GM19240 (cell line): ENCODE measurements around the gene FAM168A.

Experiments used
- DNase-seq: peaks from one replicate; pipeline ENCODE4 v3.0.0; 2011; ENCODE audit warnings: low spot score; ENCODE audit not compliant: insufficient read length

Gene FAM168A

DNA sequence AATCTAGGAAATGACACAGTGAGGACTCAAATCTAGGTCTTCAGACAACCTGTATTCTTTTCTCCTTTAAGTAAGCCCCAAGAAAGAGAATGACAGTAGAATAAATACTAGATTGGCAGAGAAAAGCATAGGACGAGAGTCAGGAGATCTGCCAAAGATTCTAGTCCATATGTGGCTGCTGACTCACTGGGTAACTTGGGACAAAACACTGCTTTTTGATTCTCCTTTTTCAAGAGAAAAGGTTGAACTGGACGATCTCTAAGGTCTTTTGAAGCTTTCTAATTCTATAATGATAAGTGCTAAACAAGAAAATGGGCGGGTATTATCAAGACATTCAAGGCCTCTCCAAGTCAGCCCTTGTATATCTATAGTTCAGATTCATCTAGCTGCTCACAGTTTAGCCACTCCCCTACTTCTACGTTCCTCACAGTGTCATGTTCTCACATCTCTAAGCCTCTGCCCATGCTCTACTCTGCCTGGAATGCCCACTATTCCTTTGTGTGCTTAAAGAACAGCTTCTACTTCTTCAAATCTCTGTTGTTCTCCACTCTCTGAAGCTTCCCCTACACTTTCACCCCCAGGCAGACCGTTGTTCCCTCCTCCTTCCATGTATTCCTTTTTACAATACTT is 168.7 kb downstream of the FAM168A start:
- DNase-seq, result no peak

- no peak for DNase-seq
Observed at GRCh38 chr11:73428699-73429098, 169.2 kb downstream of the FAM168A start.

- DNase-seq, result no peak
Observed at GRCh38 chr11:73428227-73428626, 169.7 kb downstream of the FAM168A start.

DNA sequence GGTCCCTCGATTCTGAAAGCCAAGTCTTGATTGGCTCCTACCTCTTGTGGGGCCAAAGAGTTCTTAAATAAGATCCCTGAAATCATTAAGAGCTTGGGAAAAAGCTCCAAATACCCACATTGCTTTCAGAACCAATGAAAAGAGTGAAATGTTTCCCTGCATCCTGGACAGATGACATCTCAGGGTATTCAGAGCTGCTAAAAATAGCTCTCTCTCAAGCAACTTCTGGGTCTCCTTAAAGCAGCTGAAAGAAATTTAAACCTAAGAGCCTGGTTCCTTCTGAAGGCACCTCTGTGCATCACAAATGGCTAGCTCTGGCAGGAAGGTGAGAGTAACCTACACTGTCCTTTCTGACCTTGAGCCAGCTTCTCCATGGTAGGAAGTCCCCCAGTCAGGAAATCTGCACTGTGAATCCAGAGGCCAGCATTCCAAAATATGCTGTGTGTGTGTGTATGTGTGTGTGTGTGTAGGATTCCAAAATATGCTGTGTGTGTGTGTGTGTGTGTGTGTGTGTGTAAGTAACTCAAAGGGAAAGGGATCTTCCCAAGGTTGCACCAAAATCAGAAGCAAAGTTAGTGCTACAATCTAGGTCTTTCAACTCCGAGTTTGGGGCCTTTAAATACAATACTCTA is 171.6 kb downstream of the FAM168A start:
- DNase-seq, result no peak

- DNase-seq, result no peak
Observed at GRCh38 chr11:73425108-73425507, 172.8 kb downstream of the FAM168A start.

- DNase-seq, result no peak
Observed at GRCh38 chr11:73423506-73423905, 174.4 kb downstream of the FAM168A start.

- DNase-seq, result no peak
Observed at GRCh38 chr11:73422886-73423285, 175.0 kb downstream of the FAM168A start.

DNA sequence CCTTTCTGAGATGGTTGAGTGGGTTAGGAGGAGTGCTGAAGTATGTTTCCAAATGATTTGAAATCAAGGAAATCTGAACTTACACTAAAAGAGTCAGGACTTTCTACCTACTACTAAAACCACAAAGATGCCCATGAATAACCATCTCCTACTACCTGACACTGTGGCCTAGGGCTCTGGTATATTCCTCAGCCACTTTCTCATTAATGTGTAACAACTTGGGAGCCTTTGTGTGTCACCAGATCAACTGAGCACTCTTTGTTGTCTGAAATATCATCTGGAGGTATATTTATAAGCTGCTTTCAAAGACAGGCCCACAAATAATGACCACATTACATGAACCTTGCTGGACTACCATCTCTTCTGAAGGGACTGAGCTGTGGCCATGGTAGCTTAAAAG is 177.8 kb downstream of the FAM168A start:
- no peak for DNase-seq

DNA sequence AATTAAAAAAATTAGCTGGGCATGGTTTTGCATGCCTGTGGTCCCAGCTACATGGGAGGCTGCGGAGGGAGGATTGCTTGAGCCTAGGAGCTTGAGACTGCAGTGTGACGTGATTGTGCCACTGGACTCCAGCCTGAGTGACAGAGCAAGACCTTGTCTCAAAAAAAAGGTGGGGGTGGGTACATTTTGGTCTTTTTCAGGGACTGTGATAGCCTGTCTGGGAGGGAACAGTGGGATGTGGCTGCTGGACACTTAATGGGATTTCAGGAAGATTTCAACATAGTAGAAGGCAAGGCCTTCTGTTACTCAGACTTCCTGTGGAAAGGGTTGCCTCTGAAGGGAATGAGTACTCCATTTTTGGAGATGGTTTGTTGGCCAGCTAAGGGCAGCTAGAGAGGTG is 181.1 kb downstream of the FAM168A start:
- no peak for DNase-seq

GRCh38 chr11:73415854-73416615 is 181.9 kb downstream of the FAM168A start:
- DNase-seq, result no peak

DNA sequence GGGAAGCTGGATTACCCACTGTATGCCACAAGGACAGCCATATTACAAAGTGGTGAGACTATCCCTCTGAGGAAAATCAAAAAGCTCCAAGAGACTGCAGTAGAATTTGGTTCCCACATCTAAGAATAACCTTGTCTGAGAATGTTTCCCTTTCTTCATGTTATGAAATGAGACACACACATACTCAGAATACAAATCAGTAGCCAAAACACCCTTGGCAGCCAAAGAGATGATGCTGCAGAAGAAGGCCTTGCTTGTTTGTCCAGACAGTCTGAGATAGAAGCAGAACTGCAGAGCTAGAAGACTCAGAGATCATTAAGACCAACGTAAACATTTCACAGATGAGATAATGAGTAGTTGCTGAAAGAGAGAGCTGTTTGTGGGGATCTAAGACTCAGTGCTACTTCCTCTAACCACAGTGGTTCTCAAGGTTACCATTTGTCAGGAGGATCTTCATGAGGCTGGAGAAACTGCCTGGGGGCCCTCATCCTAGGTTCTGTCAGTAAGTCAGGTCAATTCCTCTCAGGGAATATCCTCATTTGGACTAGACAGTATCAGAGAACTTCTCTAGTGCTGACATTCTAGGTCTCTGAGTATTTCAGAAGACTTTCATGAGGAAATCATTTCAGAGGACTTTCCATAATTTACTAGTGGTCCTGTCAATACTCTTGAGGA is 182.8 kb downstream of the FAM168A start:
- no peak for DNase-seq

DNA sequence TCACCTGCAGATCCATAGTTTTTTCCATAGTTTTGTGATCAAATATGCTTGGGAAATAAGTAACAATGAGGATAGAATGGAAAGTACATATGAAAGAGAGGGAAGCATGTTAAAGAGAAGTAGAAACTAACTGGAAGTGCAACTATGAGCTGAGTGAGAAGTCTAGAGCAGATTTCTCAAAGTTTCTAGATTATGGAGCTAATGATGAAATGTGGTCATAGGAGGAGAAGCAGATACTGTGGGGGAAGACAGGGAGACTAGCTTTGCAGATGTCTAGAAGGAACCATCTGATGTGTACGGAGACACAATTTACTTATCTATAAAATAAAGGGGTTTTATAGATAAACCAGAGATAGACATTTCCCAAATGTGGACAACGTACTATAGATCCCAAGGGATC is 184.7 kb downstream of the FAM168A start:
- no peak for DNase-seq

GRCh38 chr11:73412308-73412707 is 185.6 kb downstream of the FAM168A start:
- no peak for DNase-seq

GRCh38 chr11:73411031-73411430 is 186.9 kb downstream of the FAM168A start:
- no peak for DNase-seq

DNA sequence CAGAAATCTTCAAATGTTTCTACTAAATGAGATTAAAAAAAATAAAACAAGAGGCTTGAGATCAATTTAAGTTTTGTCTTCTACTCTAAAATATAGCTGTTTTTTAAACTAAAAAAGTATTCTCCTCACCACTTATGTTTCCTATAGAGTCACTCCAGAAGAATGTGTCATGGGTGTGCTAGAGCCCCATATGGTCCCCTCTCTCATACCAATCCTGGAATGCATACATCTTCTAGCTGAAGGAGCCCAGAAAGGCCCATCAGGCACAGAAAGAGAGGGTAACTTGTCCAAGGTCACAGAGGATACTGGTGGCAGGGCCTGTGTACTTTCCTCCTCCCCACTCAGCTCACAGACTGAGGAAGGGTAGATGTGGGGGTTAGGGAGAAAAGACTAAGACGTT is 187.3 kb downstream of the FAM168A start:
- DNase-seq, result no peak

- DNase-seq, result no peak
Observed at GRCh38 chr11:73409431-73409830, 188.5 kb downstream of the FAM168A start.

GRCh38 chr11:73406619-73407018 is 191.3 kb downstream of the FAM168A start:
- DNase-seq, result no peak

DNA sequence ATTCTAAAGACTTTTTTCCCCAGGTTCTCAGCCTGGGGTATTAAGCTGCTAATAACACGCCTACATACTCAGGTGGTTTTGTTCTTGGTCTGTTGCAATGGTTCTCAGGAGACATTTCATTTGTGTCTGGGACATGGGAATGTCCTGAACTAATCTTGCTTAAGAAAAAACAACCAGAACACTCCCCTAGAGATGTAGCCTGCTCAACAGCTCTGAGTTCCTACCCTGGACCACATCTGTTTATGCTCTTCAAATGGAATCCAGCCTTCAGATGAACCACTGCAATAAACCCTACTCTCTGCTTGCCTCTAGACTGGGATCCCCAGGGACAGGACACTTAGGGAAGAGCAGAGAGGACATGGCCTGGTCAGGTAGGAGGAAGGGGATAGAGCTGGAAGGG is 191.8 kb downstream of the FAM168A start:
- no peak for DNase-seq

- no peak for DNase-seq
Observed at GRCh38 chr11:73405146-73405510, 192.8 kb downstream of the FAM168A start.

DNA sequence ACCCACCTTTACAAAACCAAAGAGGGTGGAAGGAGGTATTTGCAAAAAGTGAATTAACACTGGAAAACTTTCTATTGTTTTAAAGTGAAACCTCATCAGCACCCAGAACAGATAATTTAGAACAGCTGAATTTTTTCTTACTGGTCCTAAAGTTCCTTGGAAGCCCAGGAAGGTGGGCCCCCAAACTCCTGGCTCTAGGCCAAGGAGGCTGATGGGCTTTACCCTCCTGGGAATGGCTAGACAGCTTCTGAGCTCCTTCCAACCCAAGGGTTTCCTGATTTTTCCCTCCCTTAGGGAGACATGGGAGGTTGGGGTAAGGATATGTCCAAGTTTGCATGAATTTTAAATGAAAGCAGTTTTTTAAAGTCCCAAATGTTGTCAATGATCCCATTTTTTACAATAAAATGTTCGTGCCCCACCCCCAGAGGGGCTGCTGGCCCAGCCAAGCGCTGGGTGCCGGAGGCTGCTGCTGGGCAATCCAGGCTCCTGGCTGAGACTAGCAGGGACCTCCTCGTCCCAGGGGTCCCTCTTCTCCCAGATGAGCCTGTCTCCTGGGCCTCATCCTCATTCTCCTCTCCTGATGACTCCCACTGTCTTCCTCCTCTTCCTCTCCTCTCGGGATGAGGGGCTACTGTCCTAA is 193.3 kb downstream of the FAM168A start:
- DNase-seq, result no peak

GRCh38 chr11:73404048-73404447 is 193.9 kb downstream of the FAM168A start:
- no peak for DNase-seq

DNA sequence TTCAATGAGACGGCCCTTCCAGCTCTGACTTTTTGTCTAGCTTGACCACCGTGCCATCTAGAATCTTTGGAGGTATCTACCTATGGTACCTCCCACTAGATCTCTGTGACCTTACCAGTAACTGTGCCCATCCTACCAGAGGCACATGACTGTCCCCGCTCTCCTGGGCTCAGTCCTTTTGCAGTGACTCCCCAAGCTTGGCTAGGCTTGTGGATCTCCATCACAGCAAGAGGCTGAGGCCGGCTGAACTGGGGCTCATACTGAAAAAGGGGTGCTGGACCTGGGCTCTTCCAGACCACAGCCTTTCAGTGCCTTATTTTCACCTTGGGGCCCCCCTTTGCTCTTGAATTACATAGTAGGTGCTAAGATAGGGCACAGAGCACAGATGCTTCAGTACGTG is 194.4 kb downstream of the FAM168A start:
- DNase-seq, result no peak
